GM12892 (cell line): ENCODE data around the gene KRTAP10-3.

Experiments used
- POLR2A ChIP-seq: IDR thresholded peaks from 2 replicates; pipeline ENCODE4 v1.6.1; 2011; ENCODE audit warnings: low read depth, low read length, control low read depth
- POLR2AphosphoS5 ChIP-seq: IDR thresholded peaks from 2 replicates; pipeline ENCODE4 v1.6.1; 2011; ENCODE audit warnings: low read depth, low read length, control low read depth
- TAF1 ChIP-seq: IDR thresholded peaks from 2 replicates; pipeline ENCODE4 v1.6.1; 2011; ENCODE audit warnings: low read depth, mild to moderate bottlenecking, control low read depth, low read length, borderline replicate concordance

- TF ChIP-seq POLR2A (no peak), TAF1 (no peak), POLR2AphosphoS5 (no peak)
Measured at GRCh38 chr21:44594406-44594916, 35.9 kb upstream of the KRTAP10-3 start.
